Measurements from ENCODE around the gene KIF3A.

The KIF3A gene

DNA sequence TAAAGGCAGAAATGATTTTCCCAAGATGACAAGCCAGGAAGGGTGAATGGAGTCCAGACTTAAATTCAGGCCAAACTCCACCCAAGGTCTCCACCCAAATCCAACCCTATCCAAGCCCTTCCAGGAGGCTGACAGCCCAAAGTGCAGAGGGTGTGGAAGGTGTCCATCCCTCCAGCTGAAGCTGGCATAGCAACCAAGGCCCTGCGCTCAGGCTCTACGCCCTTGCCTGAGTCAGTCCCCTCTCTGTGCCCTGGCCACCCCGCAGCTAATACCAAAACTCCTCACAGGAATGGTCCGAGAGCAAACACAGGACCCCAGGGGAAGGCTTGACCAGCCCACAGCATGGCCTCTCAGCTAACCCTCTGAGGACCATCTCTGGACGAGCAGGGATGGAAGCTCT is 37.5 kb upstream of the KIF3A start:
- TF ChIP-seq, protein P1, sequence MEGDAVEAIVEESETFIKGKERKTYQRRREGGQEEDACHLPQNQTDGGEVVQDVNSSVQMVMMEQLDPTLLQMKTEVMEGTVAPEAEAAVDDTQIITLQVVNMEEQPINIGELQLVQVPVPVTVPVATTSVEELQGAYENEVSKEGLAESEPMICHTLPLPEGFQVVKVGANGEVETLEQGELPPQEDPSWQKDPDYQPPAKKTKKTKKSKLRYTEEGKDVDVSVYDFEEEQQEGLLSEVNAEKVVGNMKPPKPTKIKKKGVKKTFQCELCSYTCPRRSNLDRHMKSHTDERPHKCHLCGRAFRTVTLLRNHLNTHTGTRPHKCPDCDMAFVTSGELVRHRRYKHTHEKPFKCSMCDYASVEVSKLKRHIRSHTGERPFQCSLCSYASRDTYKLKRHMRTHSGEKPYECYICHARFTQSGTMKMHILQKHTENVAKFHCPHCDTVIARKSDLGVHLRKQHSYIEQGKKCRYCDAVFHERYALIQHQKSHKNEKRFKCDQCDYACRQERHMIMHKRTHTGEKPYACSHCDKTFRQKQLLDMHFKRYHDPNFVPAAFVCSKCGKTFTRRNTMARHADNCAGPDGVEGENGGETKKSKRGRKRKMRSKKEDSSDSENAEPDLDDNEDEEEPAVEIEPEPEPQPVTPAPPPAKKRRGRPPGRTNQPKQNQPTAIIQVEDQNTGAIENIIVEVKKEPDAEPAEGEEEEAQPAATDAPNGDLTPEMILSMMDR (IDR thresholded peaks at IDR 0.05; ENCODE audit: extremely low read depth, missing control alignments): no peak
- no peak for DNase-seq (ENCODE audit: low spot score)

DNA sequence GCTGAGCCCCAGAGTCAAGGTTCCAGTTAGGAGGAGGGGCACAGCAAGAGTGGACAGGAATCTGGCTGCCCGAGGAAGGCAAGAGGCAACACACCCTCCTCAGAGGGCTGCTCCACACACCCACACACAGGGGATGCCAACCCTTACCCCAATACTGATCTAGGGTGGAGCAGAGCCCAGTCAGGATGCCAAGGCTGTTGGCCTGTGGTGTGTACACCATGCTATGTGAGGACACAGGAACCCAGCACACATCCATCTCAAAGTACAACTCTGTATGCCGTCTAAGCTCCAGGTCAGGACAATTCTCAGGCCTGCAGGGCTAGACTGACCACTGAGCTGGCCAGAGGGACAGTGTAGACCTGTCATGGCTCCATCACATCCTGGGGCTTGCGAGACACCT is 37.1 kb upstream of the KIF3A start:
- no peak for DNase-seq (ENCODE audit: low spot score)
- TF ChIP-seq, protein P1 (IDR thresholded peaks at IDR 0.05; ENCODE audit: extremely low read depth, missing control alignments): no peak

DNA sequence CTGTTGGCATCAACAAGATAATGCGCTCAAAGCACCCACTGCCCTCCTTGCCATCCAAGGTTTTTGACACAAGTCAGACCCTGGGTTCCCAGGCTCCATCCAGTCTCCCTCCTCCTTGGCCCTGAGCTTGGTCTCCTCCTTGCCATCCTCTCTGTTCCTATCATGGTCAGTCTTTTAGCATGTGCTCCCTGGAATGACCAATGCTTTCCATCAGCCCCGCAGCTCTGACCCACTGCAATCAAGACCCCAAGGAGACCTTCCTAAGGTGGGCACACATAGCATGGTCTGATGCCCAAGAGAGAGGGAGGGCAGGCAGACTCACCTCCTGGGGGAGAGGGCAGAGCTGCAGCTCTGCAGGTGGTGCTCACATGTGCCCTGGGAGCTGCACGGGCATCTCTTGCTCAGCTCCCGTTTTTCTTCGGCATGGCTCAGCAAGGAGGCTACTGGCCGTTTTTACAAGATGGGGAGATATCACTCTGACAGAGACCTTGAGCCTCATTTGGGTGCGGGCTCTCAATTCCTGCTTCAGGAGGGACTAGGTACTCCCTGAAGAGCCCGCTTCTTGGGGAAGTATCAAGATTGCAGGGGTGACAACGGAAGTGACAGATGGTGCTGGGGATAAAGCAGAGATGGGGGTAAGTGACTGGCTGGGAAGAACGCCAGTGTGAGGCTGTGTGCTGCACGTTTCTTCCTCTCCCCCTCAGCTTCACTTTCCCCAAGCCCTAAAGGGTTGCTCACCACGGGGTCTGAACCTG is 36.4 kb upstream of the KIF3A start:
- TF ChIP-seq, protein P1 (IDR thresholded peaks at IDR 0.05; ENCODE audit: extremely low read depth, missing control alignments): no peak
- DNase-seq (ENCODE audit: low spot score): no peak

DNA sequence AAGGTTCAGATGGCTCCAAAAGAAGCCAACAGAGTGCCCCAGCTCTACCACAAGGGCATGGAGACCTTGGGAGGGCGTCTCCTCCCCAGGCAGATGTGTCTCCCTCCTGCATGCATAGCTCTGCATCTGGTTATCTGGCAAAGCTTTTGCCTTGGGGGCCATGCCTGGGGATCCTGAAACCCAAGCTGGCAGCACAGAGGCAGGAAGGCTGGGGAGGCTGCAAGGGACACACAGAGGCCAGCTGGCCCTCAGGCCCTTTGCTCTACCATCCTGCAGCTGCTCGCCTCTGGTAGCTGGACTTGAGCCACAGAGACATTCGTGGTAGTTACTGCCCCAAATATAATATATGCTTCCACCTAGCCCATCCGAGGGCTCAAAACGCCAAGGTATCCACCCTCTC is 35.8 kb upstream of the KIF3A start:
- no peak for DNase-seq (ENCODE audit: low spot score)
- TF ChIP-seq, protein P1 (IDR thresholded peaks at IDR 0.05; ENCODE audit: extremely low read depth, missing control alignments): no peak

DNA sequence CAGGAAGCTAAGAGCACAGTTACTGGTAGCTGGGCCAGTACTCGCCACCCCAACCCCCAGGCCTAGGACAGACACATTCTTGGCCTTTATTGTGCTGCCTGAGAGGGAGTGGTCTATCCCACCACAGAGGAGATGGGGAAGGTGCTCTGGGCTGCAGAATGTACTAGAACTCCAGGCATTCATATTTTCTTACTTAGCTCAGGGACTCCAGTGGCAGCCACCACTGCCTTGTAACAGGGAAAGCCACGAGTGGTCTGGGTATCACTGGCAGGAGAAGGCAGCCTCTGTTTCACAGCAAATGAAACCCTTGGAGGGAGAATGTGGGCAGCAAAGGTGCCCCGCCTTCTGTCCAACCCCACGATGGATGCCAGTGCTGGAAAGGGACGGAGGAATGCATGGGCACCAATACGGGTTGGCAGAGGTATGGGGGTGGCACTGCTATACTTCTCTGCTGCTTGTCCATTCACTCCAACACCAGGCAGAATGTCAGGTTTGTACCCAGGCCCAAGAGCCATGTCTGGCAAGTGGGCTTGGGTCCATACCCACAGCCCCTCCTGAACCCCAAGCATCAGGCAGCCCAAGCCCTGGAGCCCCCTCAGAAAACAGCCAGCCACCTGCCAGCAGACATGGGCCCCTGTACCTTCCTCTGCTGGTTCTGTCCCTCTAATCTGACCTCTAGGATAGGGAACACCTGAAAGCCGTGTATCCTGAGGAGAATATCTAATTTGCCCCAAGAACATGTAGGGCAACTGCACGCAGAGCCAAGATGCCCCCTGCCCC is 35.1 kb upstream of the KIF3A start:
- no peak for DNase-seq (ENCODE audit: low spot score)
- TF ChIP-seq, protein P1 (IDR thresholded peaks at IDR 0.05; ENCODE audit: extremely low read depth, missing control alignments): no peak

DNA sequence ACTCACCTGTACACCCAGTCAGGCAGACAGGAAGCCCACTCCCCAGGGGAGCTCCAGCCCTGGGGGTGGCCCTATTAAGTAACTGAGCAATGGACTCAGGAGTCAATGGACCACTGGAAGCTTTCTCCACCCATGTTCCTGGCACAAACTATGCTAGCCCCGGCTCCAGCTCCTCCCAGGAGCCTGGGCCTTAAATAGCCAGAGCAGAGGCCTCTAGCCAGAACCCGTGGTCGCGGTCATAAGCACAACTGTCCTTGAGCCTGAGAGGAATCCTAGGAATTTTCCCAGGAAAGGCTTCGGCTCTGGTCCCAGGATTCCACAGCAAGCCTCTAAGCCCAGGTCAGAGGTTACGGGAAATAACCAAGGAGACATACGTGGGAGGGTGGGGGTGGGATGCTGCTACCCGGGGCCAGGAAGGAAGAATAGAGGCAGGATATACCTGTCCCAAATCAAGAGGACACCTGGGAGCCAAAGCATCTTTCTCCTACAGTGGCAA is 34.2 kb upstream of the KIF3A start:
- no peak for DNase-seq (ENCODE audit: low spot score)
- TF ChIP-seq, protein P1 (IDR thresholded peaks at IDR 0.05; ENCODE audit: extremely low read depth, missing control alignments): no peak
